Erythroblast (primary cell): ENCODE results near the gene IL19.
"Not testable (repeated sequence)": the region's sequence is repeated elsewhere in the genome, so short reads cannot be mapped to it uniquely, and the experiment has no call there.

ENCODE experiments used
- DNase-seq, 2 experiments: peaks; one replicate each; lab custom pipeline; 2025; lab: John Stamatoyannopoulos, UW
- GATA1 ChIP-seq: IDR thresholded peaks from 2 replicates; pipeline ENCODE4 v1.6.1; 2011; ENCODE audit warnings: low read depth, mild to moderate bottlenecking, control low read depth, low read length, moderate library complexity
- POLR2A ChIP-seq: IDR thresholded peaks from 2 replicates; pipeline ENCODE4 v1.6.1; 2011; ENCODE audit warnings: mild to moderate bottlenecking, low read length

The IL19 gene

DNA sequence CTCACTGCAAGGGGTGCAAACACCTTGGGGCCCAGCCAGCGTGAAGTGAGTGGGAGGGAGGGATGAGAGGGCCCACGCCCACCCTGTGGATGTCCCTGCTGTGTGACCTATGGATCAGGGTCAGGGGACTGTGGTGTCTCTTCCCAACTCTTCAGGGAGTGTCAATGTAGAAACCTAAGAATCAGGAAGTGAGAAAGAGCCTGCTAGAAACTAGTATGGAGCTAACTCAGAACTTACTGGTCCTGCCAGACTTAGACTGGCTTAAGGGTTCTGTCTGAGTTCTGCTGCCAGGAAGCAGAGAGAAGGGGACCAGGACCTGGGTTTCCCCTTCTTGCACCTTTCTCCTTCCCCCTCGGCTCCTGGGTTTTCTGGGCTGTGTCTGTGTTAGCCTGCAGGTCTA is 3.5 kb downstream of the IL19 start:
- no peak for TF ChIP-seq GATA1
- TF ChIP-seq POLR2A: no peak
- DNase-seq: no peak

DNA sequence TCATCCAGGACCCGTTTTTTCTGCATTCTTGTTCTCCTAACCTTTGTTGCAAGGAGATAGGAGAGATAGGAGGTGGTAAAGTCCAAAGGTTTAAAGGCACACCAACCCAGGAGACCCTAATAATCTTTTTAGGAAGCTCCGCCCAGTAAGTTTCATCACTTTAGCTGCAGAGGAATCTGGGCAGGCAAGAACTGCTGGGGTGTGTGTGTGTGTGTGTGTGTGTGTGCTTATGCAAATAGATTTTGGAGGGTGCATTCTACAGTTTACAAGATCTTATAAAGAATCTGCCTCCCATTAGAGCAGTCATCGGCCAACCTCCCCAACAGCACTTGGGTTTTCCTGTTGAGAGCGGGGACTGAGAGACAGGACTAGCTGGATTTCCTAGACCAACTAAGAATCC is 5.7 kb downstream of the IL19 start:
- no peak for DNase-seq
- TF ChIP-seq POLR2A (no peak), GATA1 (no peak)

DNA sequence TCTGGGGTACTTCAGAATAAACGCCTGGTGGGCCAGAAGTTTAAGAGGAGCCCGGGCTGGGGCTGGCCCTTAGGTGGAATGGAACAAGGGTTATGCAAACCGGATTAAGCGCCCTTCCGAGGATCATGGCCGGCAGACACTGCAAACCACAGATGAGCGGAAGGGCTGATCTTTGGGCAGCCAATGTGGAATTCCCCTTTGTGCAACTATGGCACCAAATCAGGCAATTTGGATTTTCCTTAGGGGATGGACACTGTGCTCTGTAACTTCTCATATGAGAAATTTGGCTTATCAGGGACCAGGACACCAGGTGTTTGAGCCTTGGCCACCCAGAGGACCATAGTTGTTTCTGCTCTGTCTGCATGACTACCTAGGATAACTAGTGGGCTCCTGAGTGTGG is 7.5 kb downstream of the IL19 start:
- DNase-seq: no peak
- TF ChIP-seq GATA1: no peak
- no peak for TF ChIP-seq POLR2A

DNA sequence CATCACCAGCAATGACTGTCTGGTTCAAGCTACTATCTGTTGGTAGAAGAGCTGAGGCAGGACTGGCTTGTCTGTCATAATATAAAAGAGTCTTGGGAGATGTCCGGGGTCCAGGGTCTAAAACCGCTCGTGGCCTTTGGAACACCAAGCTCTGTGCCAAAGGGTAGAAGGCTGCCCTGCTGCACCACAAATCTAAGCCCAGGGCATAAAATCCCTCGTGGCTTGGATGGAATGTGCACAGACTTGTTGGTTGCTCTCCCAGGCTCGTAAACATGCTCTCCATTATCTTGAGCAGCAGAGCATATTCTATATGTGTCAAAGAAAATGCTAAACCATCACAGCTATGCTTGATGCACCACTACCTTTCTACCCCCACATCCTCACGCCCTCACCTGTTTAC is 8.3 kb downstream of the IL19 start:
- DNase-seq: not testable (repeated sequence)

DNA sequence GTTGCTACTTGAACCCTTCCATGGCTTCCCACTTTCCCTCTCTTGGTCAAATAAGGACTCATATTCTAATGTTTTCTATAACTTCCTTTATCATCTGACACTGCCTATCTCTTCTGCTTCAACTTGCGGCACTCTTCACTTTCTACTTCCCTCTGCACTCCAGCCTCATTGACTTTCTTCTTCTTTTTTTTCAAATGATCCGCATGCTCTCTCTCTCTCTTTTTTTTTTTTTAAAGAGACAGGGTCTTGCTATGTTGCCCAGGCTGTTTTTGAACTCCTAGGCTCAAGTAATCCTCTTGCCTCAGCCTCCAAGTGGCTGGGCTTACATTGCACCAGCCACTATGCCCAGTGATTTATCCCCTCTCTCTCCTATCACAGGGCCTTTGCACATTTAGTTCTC is 9.1 kb downstream of the IL19 start:
- DNase-seq: no peak
- TF ChIP-seq POLR2A (no peak), GATA1 (no peak)

DNA sequence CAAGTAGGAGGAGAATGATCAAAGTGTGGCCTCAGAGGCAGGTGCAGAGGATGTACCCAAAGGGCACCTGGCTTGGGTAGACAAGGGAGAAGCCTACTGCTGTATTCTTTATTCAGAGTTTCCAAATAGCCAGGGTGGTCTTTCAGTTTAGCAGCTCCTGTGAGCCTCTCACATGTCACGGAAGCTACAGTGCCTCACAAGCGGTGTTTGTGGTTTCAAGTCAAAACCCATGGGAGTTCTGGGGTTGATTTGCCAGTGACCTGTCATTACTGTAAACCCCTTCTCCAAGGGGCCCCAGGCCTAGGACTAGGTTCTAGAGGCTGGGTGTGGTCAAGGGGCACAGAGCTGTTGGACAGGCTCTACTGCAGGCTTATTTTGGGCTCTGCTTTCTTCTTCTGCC is 11.9 kb downstream of the IL19 start:
- no peak for TF ChIP-seq GATA1
- no peak for TF ChIP-seq POLR2A

DNA sequence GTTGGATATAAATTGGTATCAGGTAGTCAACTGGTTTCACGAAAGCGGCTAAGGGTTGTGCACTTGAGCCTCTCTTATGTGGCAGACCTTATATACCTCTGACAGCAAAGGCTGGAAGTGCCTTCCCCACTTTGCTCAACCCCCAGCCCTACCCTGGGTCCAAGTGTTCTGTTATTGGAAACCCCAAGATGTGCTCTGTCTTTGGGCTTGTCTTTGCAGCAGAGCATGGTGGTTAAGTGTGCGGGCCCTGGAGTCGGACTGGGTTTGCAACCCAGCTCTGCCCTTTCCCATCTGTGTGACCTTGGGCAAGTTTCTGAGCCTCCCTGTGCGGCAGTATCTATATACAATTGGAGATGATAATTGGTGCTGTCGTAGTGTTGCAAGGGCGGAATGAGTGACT is 12.9 kb downstream of the IL19 start:
- TF ChIP-seq POLR2A (no peak), GATA1 (no peak)

More for the DNA sequence above, 11.9 kb downstream of the IL19 start:
- DNase-seq: no peak

DNA sequence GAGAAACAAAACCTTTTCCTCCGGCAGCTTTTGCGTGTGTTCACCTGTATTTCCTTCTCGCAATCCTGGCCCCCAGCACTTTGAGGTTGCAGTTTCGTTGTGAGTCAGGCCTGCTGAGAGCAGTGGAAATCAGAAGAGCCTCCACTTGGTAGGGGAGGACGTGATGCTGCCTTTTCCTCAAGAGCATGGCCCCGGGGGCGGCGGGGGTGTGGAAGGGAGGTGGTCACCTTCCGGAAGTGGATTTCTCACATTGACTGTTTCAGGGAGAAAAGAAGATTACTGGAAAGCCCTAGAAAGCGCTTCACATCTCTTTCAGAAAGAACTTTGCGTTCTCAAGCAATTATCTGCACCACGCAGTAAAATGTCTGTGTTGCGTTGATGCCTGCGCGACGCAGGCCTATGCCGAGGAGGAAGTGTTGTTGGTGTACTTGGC is 13.9 kb downstream of the IL19 start:
- DNase-seq: no peak
- TF ChIP-seq POLR2A (no peak), GATA1 (no peak)

More for the DNA sequence above, 12.9 kb downstream of the IL19 start:
- no peak for DNase-seq

DNA sequence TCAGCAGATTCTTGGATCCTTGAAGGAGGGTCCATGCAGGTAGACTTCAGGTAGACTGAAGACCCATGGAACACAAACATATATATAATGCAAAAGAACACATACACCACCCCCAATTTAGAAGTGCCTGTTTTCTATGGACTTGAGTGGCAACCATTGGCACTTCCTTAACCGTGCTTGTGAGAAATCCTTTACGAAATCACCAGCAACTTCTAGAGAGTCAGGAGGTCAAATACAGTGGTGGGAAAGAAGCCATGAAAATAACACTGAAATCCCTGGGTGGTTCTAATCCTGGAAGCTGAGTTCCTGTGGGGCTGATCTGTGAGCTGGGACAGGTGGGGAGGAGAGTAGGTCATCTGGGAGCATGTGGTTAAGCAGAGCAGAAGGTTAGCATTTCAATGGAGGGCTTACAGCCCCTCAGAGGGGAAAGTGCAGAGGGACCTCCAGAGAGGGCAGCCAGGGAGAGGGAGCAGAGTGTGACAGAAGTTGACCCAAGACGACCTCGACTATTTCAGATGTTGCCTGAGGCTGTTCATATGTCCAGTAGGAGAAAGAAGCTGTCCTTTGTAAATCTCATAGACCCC is 14.7 kb downstream of the IL19 start:
- TF ChIP-seq POLR2A (no peak), GATA1 (no peak)
- no peak for DNase-seq

DNA sequence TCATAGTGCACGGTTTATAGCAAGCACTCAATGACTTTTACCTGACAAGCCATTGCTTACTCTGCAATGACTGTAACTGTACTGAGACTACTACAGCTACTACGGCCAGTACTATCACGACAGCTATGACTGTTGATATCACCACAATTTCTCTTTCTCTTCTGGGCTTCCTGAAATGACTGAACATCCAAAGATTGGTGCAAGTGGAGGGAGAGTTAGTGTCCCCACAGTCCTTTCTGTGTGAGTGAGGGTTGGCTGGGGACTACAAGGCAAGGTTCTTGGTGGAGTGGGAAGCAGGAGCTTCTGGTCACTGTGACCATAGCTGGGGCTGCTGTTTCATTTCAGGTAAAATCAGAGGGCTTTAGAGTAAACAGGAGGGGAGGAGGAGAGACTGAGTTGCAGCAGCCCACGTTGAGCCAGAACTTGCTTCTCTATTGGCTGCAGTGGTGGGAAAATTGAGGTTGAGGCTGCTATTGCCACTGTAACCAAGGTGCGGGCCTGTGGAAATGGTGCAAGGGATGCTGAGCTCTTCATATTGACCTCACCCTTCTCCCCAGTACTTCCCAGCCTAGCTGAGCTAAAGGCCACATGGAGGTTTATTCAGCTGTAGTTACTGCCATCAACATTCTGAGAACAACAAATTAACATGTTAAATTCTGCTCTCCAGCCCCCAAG is 15.8 kb downstream of the IL19 start:
- DNase-seq: no peak
- TF ChIP-seq GATA1 (no peak), POLR2A (no peak)

DNA sequence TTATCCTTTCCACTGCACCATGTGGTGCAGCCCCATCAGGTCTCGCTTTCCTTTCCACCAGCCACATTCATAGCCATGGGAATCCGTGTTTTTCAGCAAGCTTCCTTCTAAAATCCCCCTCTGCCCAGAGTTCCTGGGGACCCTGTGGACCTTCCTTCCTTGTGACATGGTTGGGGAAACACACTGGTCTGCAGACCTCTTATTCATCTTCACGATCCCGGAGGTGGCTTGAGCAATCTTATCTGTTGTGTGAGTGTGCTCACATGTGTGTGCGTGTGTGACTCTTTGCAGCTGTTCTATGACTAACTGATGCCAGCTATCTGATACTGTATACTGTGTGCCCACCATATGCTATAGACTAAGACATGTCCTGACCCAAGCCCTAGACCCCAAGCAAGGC is 17.3 kb downstream of the IL19 start:
- no peak for DNase-seq
- TF ChIP-seq POLR2A: no peak
- TF ChIP-seq GATA1: no peak

DNA sequence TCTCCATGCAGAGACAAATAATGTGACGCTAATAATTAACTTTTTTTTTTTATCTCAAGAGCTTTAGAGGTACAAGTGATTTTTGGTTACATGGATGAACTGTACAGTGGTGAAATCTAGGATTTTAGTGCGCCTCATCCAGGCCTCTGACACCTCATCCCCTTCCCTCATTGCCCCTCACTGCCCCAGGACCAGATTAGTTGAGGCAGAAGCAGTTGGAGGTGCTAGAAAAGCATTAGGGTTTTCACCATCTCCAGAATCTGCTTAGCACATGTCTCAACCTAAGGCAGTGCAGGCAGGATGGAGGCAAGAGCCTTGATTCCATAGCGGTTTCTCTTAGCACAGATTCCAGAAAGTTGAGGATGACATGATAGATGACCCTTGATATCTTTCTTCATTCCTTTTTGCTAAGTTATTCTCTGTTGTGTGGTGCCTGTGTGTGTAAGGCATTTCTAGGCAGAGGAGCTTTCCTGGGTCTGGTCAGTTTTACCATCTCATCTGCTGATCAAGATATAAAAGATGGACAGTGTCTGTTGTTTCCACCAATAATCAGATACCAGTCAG is 18.0 kb downstream of the IL19 start:
- no peak for DNase-seq

DNA sequence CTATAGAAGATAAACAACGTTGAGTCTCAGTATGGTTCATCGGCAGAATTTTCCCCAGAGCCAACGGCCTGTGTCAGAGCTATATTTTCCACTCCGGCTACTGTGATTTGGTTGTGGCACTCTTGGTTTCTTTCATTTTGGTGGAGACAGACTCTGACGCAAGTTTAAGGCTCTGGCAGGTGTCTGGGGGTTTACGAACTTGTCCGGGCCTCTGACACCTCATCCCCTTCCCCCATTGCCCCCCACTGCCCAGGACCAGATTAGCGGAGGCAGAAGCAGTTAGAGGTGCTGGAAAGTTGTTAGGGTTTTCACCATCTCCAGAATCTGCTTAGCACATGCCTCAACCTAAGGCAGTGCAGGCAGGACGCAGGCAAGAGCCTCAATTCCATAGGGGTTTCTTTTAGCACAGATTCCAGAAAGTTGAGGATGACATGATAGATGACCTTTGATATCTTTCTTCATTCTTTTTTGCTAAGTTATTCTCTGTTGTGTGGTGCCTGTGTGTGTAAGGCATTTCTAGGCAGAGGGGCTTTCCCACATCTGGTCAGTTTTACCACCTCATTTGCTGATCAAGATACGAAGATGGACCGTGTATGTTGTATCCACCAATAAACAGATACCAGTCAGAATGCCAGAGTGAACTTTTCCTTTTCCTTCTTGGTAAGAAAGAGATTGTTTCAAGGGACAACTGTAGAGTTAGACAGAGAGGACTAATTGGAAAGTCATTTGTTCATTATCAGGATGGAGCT is 20.1 kb downstream of the IL19 start:
- TF ChIP-seq GATA1 (no peak), POLR2A (no peak)
- no peak for DNase-seq

More for the DNA sequence above, 18.0 kb downstream of the IL19 start:
- no peak for TF ChIP-seq GATA1
- TF ChIP-seq POLR2A: no peak

DNA sequence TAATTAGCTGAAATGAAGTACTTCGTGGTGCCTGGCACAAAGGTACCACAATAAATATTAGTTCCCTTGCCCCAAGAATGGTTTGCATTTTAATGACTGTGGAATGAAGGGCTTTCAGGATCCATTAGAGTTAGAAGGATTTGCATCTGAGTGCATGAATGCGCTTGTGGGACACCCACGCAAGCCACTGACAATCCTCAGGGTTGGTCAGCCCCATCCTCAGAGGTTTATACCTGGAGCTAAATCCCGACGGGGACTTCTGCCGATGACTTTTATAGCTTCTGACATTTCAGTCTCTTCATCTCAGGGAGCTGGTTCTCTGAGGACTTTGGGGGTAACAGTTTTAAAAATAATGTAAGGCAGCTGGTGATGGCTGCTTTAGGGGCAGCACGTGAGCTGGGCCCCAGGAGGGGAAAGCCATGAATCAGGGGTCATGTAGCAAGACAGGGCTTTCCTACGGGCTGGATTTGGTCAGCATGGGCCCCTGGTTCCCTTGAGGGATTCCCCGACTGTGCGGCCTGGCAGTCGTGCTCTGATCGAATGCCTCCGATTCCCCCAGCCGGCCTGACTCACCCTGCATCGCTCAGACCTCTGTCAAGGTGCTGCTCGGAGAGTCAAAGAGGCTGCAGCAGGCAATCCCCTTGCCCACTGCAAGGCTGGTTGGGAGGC is 22.5 kb downstream of the IL19 start:
- no peak for TF ChIP-seq POLR2A

More for the DNA sequence above, 22.5 kb downstream of the IL19 start:
- DNase-seq: no peak
